ENCODE data around the gene CCDC73. TPM values are rescaled to one million over a fixed set of nuclear protein-coding genes. Genes with fewer than 3 reads are reported as not detected.

The CCDC73 gene
- total RNA-seq, 2 experiments from 2014 or later: not detected

DNA sequence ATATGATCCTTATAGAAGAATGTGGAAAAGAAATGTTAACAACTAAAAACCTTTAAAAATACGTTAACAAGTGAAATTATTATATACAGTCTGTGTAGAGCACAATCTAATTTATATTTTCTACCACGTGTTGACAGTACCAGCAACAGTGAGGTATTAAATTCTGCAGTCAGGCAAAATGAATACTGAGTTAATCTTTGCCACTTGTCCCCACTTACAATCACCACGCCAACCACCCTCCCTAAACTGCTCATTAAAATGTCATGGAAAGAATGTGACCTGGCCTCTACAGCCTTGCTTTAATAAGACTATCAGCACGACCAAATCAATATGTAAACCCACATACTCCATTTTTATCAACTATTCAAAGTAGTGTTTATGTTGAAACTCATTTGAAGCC is 239.4 kb downstream of the CCDC73 start:
- ChIA-PET POLR2A (no interaction called here), CTCF (no interaction called here)
- H3K27ac Mint-ChIP-seq: no peak overlapping the region
- H3K36me3 Mint-ChIP-seq (ENCODE audit: low read depth): no peaks in the 10 kb centered on the region
- no peak for DNase-seq
- H3K9me3 Mint-ChIP-seq (ENCODE audit: insufficient read depth): no peaks in the 10 kb centered on the region
- ATAC-seq: no peak
- H3K27me3 Mint-ChIP-seq (ENCODE audit: low read depth): peaks cover 5% of the 10 kb centered on the region
- H3K4me3 Mint-ChIP-seq: no peak overlapping the region
- no peaks in the 10 kb centered on the region for H3K4me1 Mint-ChIP-seq (ENCODE audit: low read depth)

Other genes with a start within 250 kb of the CCDC73 start
- 100 to 1,000 TPM; 226 to 229 TPM for gene EIF3M, start 210.8 kb downstream of the CCDC73 start, total RNA-seq
- under 1 TPM; 0.24 to 0.26 TPM for gene PRRG4, start 35.3 kb upstream of the CCDC73 start, total RNA-seq
- 1 to 10 TPM; 7.3 to 7.9 TPM for gene QSER1, start 98.1 kb upstream of the CCDC73 start, total RNA-seq
- 1 to 10 TPM; 1.2 to 2.8 TPM for gene DEPDC7, start 221.2 kb upstream of the CCDC73 start, total RNA-seq
- gene TCP11L1, start 244.9 kb upstream of the CCDC73 start, total RNA-seq: 10 to 100 TPM; 17.2 to 21.0 TPM